SU-DHL-6 (cell line): ENCODE measurements around the gene IFI6.

Experiments
- CTCF ChIP-seq: fragments of 200-600 bp; sonication (generic); IDR thresholded peaks from one replicate; pipeline ENCODE4 v1.5.1; 2017; ENCODE audit warnings: antibody characterized with exemption, mild to moderate bottlenecking, low read length, moderate library complexity; ENCODE audit not compliant: insufficient read depth, poor library complexity, severe bottlenecking
- EZH2phosphoT487 ChIP-seq: fragments of 200-600 bp; sonication (generic), shearing (Covaris generic); conservative IDR thresholded peaks from 2 replicates; pipeline ENCODE4 v1.6.1; 2018; ENCODE audit warnings: mild to moderate bottlenecking, antibody characterized with exemption, low read length, moderate library complexity, mixed read lengths

- no peak for TF ChIP-seq CTCF
- TF ChIP-seq EZH2phosphoT487: no peak
Measured at GRCh38 chr1:27638805-27639204, 33.2 kb downstream of the IFI6 start.
